GM12873 (cell line): ENCODE results near the gene CPO.

Experiments
- TF ChIP-seq, protein P1 (sequence below): IDR thresholded peaks from 2 replicates; pipeline ENCODE4 v1.5.1; 2012; ENCODE audit warnings: low read depth, mild to moderate bottlenecking, moderate library complexity, low read length, control low read depth; ENCODE audit not compliant: insufficient read depth; ENCODE audit errors: missing control alignments

The CPO gene, protein sequence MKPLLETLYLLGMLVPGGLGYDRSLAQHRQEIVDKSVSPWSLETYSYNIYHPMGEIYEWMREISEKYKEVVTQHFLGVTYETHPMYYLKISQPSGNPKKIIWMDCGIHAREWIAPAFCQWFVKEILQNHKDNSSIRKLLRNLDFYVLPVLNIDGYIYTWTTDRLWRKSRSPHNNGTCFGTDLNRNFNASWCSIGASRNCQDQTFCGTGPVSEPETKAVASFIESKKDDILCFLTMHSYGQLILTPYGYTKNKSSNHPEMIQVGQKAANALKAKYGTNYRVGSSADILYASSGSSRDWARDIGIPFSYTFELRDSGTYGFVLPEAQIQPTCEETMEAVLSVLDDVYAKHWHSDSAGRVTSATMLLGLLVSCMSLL

DNA sequence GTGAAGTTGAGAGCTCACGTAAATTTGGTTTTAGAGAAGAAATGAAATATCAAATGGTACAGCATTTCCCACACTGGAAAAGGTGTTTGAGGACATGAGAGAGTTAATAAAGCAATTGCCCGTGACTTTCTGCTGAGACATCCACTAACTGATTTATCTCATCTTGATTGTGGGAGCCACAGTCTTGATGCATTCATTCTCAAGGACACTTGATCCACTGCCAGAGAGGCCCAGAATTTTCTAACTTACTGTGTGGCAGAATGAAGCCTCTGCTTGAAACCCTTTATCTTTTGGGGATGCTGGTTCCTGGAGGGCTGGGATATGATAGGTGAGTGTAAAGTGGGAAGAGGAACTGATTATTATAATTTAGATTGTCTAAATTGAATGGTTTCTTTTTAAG, at the start of gene CPO:
TSS of gene CPO (plus strand) at position 179 of the 400 bp plus-strand sequence. CDS start at position 261, 82 bp downstream.
- TF ChIP-seq, protein P1, sequence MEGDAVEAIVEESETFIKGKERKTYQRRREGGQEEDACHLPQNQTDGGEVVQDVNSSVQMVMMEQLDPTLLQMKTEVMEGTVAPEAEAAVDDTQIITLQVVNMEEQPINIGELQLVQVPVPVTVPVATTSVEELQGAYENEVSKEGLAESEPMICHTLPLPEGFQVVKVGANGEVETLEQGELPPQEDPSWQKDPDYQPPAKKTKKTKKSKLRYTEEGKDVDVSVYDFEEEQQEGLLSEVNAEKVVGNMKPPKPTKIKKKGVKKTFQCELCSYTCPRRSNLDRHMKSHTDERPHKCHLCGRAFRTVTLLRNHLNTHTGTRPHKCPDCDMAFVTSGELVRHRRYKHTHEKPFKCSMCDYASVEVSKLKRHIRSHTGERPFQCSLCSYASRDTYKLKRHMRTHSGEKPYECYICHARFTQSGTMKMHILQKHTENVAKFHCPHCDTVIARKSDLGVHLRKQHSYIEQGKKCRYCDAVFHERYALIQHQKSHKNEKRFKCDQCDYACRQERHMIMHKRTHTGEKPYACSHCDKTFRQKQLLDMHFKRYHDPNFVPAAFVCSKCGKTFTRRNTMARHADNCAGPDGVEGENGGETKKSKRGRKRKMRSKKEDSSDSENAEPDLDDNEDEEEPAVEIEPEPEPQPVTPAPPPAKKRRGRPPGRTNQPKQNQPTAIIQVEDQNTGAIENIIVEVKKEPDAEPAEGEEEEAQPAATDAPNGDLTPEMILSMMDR = no peak

- TF ChIP-seq, protein P1 = no peak
These were observed 49.1 kb upstream of the CPO start for GRCh38 chr2:206890179-206890578.

DNA sequence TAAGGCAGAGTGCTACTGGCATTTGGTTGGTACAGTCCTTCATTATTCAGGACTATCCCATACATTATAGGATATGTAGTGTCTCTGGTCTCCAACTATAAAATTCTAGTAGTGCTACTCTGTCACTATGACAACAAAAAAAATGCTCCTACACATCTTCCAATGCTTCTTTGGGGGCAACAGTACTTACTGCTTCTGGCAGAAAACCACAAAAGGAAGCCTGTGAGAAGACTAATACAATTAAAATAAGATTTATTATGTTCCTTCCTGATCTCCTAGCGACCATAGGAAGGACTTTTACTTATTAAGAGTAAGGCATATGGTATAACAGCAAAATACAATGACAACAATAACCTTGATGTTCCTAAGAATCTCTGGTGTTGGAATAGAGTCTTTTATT, 48.4 kb upstream of the CPO start:
- TF ChIP-seq, protein P1 = no peak

GRCh38 chr2:206915121-206915520, 24.2 kb upstream of the CPO start:
- TF ChIP-seq, protein P1 = no peak

GRCh38 chr2:206918263-206918662, 21.1 kb upstream of the CPO start:
- TF ChIP-seq, protein P1 = no peak

DNA sequence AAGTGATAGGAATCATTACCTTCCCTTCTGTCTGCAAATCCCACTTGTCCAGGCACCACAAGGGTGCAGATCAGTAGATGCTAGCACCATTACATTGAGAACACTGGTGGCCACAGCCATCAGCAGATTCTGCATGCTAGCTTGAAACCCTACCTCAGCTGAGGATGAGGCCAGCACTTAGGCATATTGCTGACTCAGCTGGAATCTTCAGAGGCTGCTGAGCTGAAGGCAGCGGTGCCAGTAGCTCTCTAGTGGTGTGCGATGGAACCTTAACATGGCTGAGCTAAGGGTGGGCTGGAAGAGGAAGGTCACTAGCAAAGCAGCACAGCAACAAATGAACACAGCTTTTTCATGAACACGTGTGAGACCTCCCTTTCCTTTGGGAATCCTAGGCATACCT, 19.0 kb upstream of the CPO start:
- TF ChIP-seq, protein P1 = no peak

GRCh38 chr2:206920951-206921350, 18.4 kb upstream of the CPO start:
- TF ChIP-seq, protein P1 = no peak
